Mucosa of gallbladder (tissue), 1 donor: ENCODE measurements around the gene RHOBTB1. TPM values are rescaled to one million over a fixed set of nuclear protein-coding genes. Genes with fewer than 3 reads are reported as not detected.
A peak's percentile ranks its signal among the peaks of the same experiment; 100 is the strongest.
"Not testable (repeated sequence)": the region's sequence is repeated elsewhere in the genome, so short reads cannot be mapped to it uniquely, and the experiment has no call there.

Experiments used
- DNase-seq: peaks from one replicate; pipeline ENCODE4 v3.0.0-alpha.2; 2020; ENCODE audit warnings: low spot score
- total RNA-seq: library from RNA; stranded (reverse); gene quantifications from one replicate; pipeline ENCODE4 v1.2.1, GENCODE V29; 2021
- donor health status: DM: no; HTN: no; CAD: no.

RHOBTB1 gene
- total RNA-seq, 1 donor from 2014 or later: 16.8 TPM

GRCh38 chr10:60906825-60907224 is 37.2 kb downstream of the RHOBTB1 start:
- not testable (repeated sequence) for DNase-seq

GRCh38 chr10:60906411-60906810 is 37.6 kb downstream of the RHOBTB1 start:
- no peak for DNase-seq

DNA sequence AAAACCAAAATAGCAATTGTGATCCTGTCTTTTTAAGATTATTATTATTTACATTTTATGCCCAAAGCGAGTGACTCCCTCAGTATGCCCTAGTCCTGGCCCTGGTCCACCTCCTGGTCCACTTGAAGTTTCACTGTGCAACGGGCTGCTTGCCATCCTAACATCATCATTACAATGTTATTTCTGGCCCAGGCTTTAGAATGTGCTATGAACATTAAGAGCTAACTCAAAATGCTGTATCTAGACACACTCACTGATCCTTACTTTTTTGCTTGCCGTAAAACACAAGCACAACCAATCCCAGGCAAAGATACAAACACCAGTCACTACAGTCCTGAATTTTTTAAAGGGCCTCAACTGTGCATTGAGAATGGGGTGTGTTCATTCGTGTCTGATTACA is 38.4 kb downstream of the RHOBTB1 start:
- DNase-seq: peak; percentile 40

DNA sequence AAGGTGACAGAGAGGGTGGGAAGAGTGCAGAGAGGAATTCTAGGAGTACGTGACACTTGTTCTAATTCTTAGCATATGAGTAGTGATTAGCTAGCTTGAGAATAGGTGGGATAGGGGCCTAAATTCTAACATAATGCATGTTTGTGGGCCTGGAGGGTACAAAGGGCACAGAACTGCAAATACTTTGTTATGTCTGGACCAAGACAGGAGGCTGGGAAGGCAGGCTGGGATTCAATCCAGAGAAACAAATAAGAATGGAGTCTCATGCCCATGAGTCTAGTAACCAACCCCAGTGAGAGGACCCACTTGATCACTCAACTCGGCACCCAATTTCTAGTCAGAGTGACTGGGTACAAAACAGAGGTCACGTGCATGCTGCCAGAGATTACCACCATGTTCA is 40.9 kb downstream of the RHOBTB1 start:
- DNase-seq: no peak

DNA sequence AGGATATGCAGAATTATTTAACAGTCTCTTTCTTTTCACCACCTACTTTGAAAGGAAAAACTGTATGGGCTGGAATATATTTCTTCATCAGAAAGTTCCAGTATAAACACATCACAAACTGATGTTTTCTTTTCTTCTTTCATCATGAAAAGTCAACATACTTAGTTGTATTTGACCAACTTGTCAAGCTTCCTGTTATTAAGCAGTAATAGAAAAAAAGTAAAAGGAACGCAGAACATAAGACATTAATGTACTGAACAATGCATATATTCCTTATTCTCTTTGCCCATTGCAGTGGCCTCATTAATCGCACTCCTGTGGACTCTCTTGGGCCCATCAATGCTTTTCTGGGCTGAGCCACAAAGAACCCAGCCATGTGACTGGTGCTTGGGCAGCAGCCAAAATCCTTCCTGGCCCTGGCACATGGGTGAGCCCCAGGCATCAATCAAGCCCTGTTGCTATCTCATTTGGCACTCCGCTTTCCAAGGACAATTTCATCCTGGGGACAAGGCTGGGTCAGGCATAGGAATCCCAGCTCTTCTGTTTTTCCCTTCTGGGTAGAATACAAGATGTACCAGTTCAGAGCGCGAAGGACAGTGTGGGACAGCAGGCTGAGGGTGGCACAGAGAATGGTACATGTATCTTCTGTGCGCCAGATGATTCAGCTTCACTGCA is 42.3 kb downstream of the RHOBTB1 start:
- DNase-seq: peak; percentile 23

DNA sequence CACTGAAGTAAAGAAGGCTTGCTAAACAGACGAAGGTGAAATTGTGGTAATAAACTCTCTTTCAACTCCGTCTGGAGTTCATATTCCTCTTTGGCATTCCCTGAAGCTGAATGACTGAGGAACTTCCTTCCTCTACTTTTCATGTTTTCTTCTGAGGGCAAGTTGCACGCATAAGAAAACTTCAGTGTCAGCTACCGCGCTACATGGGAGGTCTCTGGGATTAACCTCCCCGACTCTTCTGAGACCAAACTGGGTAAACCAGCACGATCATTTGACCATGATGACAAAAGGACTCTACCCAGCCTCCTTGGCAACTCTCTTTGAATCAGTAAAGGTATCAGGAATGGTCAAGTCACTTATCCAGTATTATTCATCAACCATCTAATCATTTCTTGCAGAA is 44.7 kb downstream of the RHOBTB1 start:
- DNase-seq: no peak

- no peak for DNase-seq
Measured at GRCh38 chr10:60898321-60898720, 45.7 kb downstream of the RHOBTB1 start.

DNA sequence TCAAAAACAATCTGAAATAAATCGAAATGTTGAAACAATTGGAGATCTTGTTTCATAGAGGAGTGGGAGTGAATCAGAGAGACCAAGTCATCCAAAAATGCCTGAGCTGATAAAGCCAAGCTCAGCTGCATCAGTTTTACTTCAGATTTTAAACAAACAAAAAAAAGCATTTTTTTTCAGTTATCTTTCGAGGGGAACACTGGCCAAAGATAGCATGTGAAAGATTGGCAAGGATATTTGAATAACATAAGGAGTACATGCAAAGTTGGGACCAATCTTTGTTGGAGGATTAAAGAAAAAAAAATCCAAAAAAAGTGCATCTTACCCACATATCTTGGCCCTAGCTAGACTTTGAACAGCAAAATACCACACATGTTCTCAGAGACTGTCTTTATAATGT is 47.2 kb downstream of the RHOBTB1 start:
- DNase-seq: no peak

GRCh38 chr10:60896033-60896432 is 48.0 kb downstream of the RHOBTB1 start:
- DNase-seq: no peak

DNA sequence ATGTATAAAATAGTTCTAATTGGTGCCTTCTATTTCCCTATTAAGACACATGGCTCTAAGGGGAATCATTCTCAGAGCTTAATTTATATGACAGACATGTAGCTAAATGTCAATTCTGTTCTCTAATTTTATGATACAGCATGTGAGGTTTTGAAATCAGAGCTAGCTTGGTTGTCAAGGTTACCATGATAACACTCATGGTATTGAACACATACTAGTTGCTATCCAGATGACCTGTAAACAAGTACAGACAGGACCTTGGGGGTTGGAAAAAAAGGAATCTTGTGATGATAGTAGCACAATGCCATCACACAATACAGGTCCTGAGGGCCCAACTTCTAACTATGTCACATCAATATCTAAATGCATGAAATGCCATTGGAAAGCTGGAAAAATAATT is 49.2 kb downstream of the RHOBTB1 start:
- no peak for DNase-seq

GRCh38 chr10:60893231-60893630 is 50.8 kb downstream of the RHOBTB1 start:
- no peak for DNase-seq

- no peak for DNase-seq
Measured at GRCh38 chr10:60892571-60892970, 51.4 kb downstream of the RHOBTB1 start.

DNA sequence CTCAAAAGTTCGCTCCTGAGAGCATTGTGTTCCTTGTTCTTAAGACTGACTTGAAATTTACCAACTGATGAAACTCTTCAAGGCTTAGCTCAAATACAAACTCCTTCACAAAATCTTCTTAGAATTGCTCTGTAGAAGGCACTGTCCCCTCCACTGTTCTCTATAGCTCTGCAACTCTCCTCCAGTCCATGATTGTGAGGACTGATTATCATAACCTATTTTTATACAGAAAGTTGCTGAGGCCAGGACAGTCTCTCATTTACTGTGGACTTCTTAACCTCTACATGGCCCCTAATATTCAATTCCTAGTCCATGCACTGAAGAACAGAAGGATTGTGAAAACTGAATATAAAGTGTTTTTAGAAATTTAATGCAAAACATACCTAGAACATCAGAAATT is 53.2 kb downstream of the RHOBTB1 start:
- DNase-seq: no peak

DNA sequence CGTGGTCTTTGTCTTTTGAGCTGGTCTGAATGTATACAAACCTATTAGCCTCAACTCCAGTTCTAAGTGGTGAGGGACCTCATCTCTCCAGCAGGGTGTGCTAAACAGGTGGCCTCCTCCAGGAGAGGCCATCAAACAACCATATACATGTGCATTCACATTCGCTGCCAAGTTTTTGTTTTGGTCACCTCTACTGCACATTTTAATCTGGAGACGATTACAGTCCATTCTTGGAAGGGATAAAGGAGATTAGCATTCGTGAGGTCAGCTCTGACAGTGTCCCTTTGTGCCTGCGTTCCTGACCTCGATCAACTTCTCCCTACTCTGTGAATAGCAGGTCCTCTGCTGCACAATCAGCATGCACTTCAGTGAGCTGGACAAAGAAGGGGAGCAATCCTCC is 60.8 kb downstream of the RHOBTB1 start:
- no peak for DNase-seq

- no peak for DNase-seq
Measured at GRCh38 chr10:60878224-60878623, 65.8 kb downstream of the RHOBTB1 start.

DNA sequence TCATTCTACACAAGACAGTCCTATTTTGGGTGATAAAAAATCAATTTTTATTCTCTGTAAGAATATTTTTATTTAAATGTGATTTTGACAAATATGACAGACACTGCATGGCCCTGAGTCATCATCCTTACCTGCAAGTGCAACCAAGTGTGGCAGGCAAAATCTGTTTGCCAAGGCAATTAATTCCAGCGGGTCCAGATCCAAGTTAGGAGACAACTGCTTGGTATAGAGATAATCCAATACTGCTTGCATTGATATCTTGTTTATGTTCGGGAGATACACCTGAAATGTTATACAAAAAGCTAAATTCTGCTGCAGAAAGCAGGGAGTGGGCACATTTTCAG is 66.2 kb downstream of the RHOBTB1 start:
- no peak for DNase-seq

- DNase-seq: no peak
Measured at GRCh38 chr10:60877061-60877776, 66.8 kb downstream of the RHOBTB1 start.

- no peak for DNase-seq
Measured at GRCh38 chr10:60873758-60874157, 70.2 kb downstream of the RHOBTB1 start.

DNA sequence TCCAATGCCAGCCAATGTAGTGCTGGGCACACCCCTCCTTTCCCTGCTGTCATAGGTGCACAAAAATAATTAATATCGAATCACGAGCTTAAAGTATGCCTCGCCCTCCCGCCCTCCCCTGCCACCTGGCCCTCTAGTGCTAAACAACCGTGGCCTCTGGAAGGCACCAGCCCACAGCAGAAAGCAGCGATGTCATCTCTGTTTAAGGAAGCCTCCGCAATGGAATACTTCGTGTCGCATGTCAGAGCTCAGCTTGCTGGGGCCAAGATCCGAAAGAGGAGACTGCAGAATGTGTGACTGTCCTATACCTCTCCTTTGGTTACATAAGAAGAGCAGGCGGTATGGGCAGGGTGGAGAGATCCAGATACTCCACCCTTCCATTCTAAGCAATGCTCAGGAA is 71.5 kb downstream of the RHOBTB1 start:
- no peak for DNase-seq

DNA sequence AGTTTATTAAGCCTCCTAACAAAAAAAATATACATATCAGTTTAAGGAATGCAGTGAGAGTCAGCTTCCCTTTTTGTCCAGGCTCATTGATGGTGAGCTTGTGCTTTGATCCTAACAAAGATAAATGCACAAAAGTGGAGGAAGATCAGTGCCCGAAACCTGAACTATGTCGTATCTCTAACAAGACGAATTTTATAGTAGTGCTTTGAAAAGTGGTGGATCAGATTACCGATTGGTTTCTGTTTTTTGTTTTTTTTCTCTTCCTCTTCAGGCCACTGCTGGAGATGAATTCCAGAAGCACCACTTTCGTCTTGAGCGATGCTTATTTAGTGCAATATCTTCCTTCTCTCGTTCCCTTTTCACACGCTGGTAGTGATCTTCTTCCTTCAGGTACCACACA is 72.8 kb downstream of the RHOBTB1 start:
- DNase-seq: no peak

- DNase-seq: no peak
Measured at GRCh38 chr10:60870803-60871202, 73.2 kb downstream of the RHOBTB1 start.

DNA sequence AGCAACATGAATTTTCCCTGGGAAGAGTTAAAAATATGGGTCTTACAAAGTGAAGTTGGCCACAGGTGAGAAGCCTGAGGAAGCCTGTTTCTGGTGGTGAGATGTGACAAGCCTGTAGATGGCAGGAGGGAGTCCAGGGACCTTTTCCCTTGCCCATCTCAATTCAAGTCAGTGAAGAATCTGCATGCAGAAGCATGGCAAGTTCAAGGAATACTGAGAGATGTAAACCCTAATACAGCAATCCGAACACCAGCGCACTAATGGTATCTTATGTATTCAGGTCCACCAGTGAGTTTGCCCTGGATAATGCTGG is 73.6 kb downstream of the RHOBTB1 start:
- no peak for DNase-seq

- no peak for DNase-seq
Measured at GRCh38 chr10:60869652-60870415, 74.2 kb downstream of the RHOBTB1 start.
